HEK293 (cell line): ENCODE measurements around the gene LPP.
A peak's percentile ranks its signal among the peaks of the same experiment; 100 is the strongest.

Experiments used
- CTCF ChIA-PET: fragments of 350-600 bp; formaldehyde crosslinking; extraction: SDS; loops from one replicate; lab custom pipeline; 2021; ENCODE audit warnings: antibody characterized with exemption; lab: Yijun Ruan, JAX
- POLR2A ChIA-PET: fragments of 300-600 bp; formaldehyde crosslinking; extraction: SDS; loops from one replicate; lab custom pipeline; 2020; ENCODE audit warnings: antibody characterized with exemption, inconsistent platforms; lab: Yijun Ruan, JAX
- H3K27ac ChIP-seq: fragments of 200-500 bp; sonication (Bioruptor generic); 2 replicates; pipeline ENCODE4 v1.5.1; 2014; ENCODE audit warnings: low read depth, low read length, control low read depth, inconsistent platforms; ENCODE audit errors: extremely low read depth
- H3K36me3 ChIP-seq, 2 experiments: fragments of 200-500 bp in 1 of 2; sonication (Bioruptor generic) in 1 of 2; 1 replicate in 1 of 2; 2 replicates in 1 of 2; pipeline ENCODE4 v1.5.1; 2014 to 2017; ENCODE audit warnings: inconsistent platforms in 2 of 2, low read length in 2 of 2; ENCODE audit not compliant: control insufficient read depth in 2 of 2, insufficient read depth in 1 of 2
- H3K4me1 ChIP-seq: fragments of 200-500 bp; sonication (Bioruptor generic); 2 replicates; pipeline ENCODE4 v1.5.1; 2014; ENCODE audit warnings: mild to moderate bottlenecking, low read length, inconsistent platforms; ENCODE audit not compliant: control insufficient read depth, insufficient read depth
- H3K4me3 ChIP-seq: 2 replicates; pipeline ENCODE4 v1.5.1; 2011; ENCODE audit warnings: low read depth, mild to moderate bottlenecking, control low read depth, low read length, moderate library complexity
- H3K9me3 ChIP-seq: fragments of 200-500 bp; sonication (Bioruptor generic); 2 replicates; pipeline ENCODE4 v1.5.1; 2014; ENCODE audit warnings: low read depth, low read length, inconsistent platforms; ENCODE audit not compliant: control insufficient read depth, insufficient read depth
- PRDM1 ChIP-seq: fragments of 450-650 bp; formaldehyde crosslinking; IDR thresholded peaks from 2 replicates; pipeline ENCODE4; 2016; ENCODE audit warnings: missing biosample characterization, missing genetic modification characterization
- SP7 ChIP-seq: fragments of 450-650 bp; formaldehyde crosslinking; IDR thresholded peaks from 2 replicates; pipeline ENCODE4 v1.5.1; 2016; ENCODE audit warnings: missing biosample characterization, missing genetic modification characterization
- ZBTB48 ChIP-seq: fragments of 450-650 bp; formaldehyde crosslinking; IDR thresholded peaks from 2 replicates; pipeline ENCODE4 v1.5.1; 2016; ENCODE audit warnings: missing biosample characterization, missing genetic modification characterization
- ZNF10 ChIP-seq: fragments of 450-650 bp; formaldehyde crosslinking; IDR thresholded peaks from 2 replicates; pipeline ENCODE4 v1.5.1; 2017; ENCODE audit warnings: missing biosample characterization, missing genetic modification characterization
- ZNF202 ChIP-seq: fragments of 450-650 bp; formaldehyde crosslinking; IDR thresholded peaks from 2 replicates; pipeline ENCODE4 v1.5.1; 2016; ENCODE audit warnings: missing biosample characterization, missing genetic modification characterization, borderline replicate concordance
- ZNF292 ChIP-seq: fragments of 450-650 bp; formaldehyde crosslinking; IDR thresholded peaks from 2 replicates; pipeline ENCODE4 v1.5.1; 2016; ENCODE audit warnings: low read depth, missing biosample characterization, missing genetic modification characterization, borderline replicate concordance
- ZNF324 ChIP-seq: fragments of 450-650 bp; formaldehyde crosslinking; IDR thresholded peaks from 2 replicates; pipeline ENCODE4 v1.5.1; 2016; ENCODE audit warnings: missing biosample characterization, missing genetic modification characterization
- ZNF335 ChIP-seq: fragments of 450-650 bp; formaldehyde crosslinking; conservative IDR thresholded peaks from 2 replicates; pipeline ENCODE4 v1.5.1; 2016; ENCODE audit warnings: missing biosample characterization, missing genetic modification characterization
- ZNF366 ChIP-seq: fragments of 450-650 bp; formaldehyde crosslinking; conservative IDR thresholded peaks from 2 replicates; pipeline ENCODE4 v1.5.1; 2016; ENCODE audit warnings: missing biosample characterization, missing genetic modification characterization
- ZNF398 ChIP-seq: fragments of 450-650 bp; formaldehyde crosslinking; IDR thresholded peaks from 2 replicates; pipeline ENCODE4 v1.5.1; 2017; ENCODE audit warnings: missing biosample characterization, missing genetic modification characterization
- ZNF561 ChIP-seq: fragments of 450-650 bp; IDR thresholded peaks from 2 replicates; pipeline ENCODE4 v1.5.1; 2018; ENCODE audit warnings: missing biosample characterization, missing genetic modification characterization, borderline replicate concordance
- ZNF596 ChIP-seq: fragments of 450-650 bp; IDR thresholded peaks from 2 replicates; pipeline ENCODE4 v1.5.0; 2018; ENCODE audit warnings: missing biosample characterization, mild to moderate bottlenecking, missing genetic modification characterization, moderate library complexity
- ZNF610 ChIP-seq: fragments of 450-650 bp; formaldehyde crosslinking; IDR thresholded peaks from 2 replicates; pipeline ENCODE4 v1.5.1; 2016; ENCODE audit warnings: missing biosample characterization, missing genetic modification characterization, borderline replicate concordance
- ZNF624 ChIP-seq: fragments of 450-650 bp; formaldehyde crosslinking; IDR thresholded peaks from 2 replicates; pipeline ENCODE4 v1.5.1; 2017; ENCODE audit warnings: missing biosample characterization, missing genetic modification characterization
- ZNF629 ChIP-seq: fragments of 450-650 bp; formaldehyde crosslinking; IDR thresholded peaks from 2 replicates; pipeline ENCODE4 v1.5.1; 2017; ENCODE audit warnings: missing biosample characterization, missing genetic modification characterization
- TF ChIP-seq, protein P1 (sequence below): fragments of 450-650 bp; formaldehyde crosslinking; IDR thresholded peaks from 2 replicates; pipeline ENCODE4 v1.5.1; 2016; ENCODE audit warnings: missing biosample characterization, missing genetic modification characterization, borderline replicate concordance
- TF ChIP-seq, protein P2 (sequence below): IDR thresholded peaks from 2 replicates; pipeline ENCODE4 v1.6.1; 2011; ENCODE audit warnings: mild to moderate bottlenecking, low read depth, low read length, borderline replicate concordance
- TF ChIP-seq, protein P3 (sequence below): fragments of 450-650 bp; formaldehyde crosslinking; IDR thresholded peaks from 2 replicates; pipeline ENCODE4 v1.5.1; 2016; ENCODE audit warnings: missing biosample characterization, missing genetic modification characterization

Gene LPP

GRCh38 chr3:188262488-188262887 is 108.5 kb downstream of the LPP start:
- H3K36me3 ChIP-seq = no peaks in the 10 kb centered on the region
- CTCF ChIA-PET = interaction anchor here (0.6 kb wide), 1 partner anchor 13 kb away, joined by 3 read pairs; no protein-coding TSS in a partner anchor
- H3K4me1 ChIP-seq = peaks cover 6% of the 10 kb centered on the region; the same call in 1 of the 2 replicates
- H3K4me3 ChIP-seq = no peak overlapping the region
- POLR2A ChIA-PET = no interaction called here
- H3K27ac ChIP-seq = no peak overlapping the region
- TF ChIP-seq ZNF596 (tag by site-specific recombination) (peak; percentile 91), ZNF610 (tag by site-specific recombination) (no peak)
- H3K9me3 ChIP-seq = no peaks in the 10 kb centered on the region

- Histone ChIP-seq H3K9me3 (no peaks in the 10 kb centered on the region), H3K36me3 (no peaks in the 10 kb centered on the region), H3K27ac (no peak overlapping the region), H3K4me1 (peaks cover 6% of the 10 kb centered on the region; the same call in 1 of the 2 replicates), H3K4me3 (no peak overlapping the region)
- ChIA-PET CTCF (interaction anchor here (0.6 kb wide), 1 partner anchor 13 kb away, joined by 3 read pairs; no protein-coding TSS in a partner anchor), POLR2A (no interaction called here)
- TF ChIP-seq, protein P1, sequence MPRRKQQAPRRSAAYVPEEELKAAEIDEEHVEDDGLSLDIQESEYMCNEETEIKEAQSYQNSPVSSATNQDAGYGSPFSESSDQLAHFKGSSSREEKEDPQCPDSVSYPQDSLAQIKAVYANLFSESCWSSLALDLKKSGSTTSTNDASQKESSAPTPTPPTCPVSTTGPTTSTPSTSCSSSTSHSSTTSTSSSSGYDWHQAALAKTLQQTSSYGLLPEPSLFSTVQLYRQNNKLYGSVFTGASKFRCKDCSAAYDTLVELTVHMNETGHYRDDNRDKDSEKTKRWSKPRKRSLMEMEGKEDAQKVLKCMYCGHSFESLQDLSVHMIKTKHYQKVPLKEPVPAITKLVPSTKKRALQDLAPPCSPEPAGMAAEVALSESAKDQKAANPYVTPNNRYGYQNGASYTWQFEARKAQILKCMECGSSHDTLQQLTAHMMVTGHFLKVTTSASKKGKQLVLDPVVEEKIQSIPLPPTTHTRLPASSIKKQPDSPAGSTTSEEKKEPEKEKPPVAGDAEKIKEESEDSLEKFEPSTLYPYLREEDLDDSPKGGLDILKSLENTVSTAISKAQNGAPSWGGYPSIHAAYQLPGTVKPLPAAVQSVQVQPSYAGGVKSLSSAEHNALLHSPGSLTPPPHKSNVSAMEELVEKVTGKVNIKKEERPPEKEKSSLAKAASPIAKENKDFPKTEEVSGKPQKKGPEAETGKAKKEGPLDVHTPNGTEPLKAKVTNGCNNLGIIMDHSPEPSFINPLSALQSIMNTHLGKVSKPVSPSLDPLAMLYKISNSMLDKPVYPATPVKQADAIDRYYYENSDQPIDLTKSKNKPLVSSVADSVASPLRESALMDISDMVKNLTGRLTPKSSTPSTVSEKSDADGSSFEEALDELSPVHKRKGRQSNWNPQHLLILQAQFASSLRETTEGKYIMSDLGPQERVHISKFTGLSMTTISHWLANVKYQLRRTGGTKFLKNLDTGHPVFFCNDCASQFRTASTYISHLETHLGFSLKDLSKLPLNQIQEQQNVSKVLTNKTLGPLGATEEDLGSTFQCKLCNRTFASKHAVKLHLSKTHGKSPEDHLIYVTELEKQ (tag by site-specific recombination) = no peak
- TF ChIP-seq ZNF324 (tag by site-specific recombination) (no peak), SP7 (peak; percentile 95), ZNF10 (tag by site-specific recombination) (no peak), ZNF292 (tag by site-specific recombination) (no peak), ZBTB48 (tag by site-specific recombination) (no peak), ZNF561 (no peak), ZNF202 (tag by site-specific recombination) (no peak), ZNF629 (tag by site-specific recombination) (0 out of 2 replicates have a peak, but pooled peaks have one; percentile 18), ZNF335 (tag by site-specific recombination) (no peak)
- TF ChIP-seq, protein P2, sequence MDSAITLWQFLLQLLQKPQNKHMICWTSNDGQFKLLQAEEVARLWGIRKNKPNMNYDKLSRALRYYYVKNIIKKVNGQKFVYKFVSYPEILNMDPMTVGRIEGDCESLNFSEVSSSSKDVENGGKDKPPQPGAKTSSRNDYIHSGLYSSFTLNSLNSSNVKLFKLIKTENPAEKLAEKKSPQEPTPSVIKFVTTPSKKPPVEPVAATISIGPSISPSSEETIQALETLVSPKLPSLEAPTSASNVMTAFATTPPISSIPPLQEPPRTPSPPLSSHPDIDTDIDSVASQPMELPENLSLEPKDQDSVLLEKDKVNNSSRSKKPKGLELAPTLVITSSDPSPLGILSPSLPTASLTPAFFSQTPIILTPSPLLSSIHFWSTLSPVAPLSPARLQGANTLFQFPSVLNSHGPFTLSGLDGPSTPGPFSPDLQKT = no peak
Measured at GRCh38 chr3:188262913-188263683, 109.1 kb downstream of the LPP start.

GRCh38 chr3:188264226-188265207 is 110.6 kb downstream of the LPP start:
- POLR2A ChIA-PET = no interaction called here
- Histone ChIP-seq H3K9me3 (no peaks in the 10 kb centered on the region), H3K4me3 (no peak overlapping the region), H3K4me1 (peaks cover 6% of the 10 kb centered on the region; the same call in 1 of the 2 replicates), H3K27ac (no peak overlapping the region)
- TF ChIP-seq ZNF366 (tag by site-specific recombination) = peak; percentile 27; the same call in 1 of the 2 replicates
- peak; percentile 41; the same call in 1 of the 2 replicates for TF ChIP-seq SP7
- TF ChIP-seq ZNF629 (tag by site-specific recombination) = peak; percentile 70
- peak; percentile 63; the same call in 1 of the 2 replicates for TF ChIP-seq PRDM1 (tag by site-specific recombination)
- TF ChIP-seq ZNF624 = no peak
- peak; percentile 49; the same call in 1 of the 2 replicates for TF ChIP-seq ZNF596 (tag by site-specific recombination)
- no peak for TF ChIP-seq ZNF398 (tag by site-specific recombination)
- TF ChIP-seq, protein P3, sequence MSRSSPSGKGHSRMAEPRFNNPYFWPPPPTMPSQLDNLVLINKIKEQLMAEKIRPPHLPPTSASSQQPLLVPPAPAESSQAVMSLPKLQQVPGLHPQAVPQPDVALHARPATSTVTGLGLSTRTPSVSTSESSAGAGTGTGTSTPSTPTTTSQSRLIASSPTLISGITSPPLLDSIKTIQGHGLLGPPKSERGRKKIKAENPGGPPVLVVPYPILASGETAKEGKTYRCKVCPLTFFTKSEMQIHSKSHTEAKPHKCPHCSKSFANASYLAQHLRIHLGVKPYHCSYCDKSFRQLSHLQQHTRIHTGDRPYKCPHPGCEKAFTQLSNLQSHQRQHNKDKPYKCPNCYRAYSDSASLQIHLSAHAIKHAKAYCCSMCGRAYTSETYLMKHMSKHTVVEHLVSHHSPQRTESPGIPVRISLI (tag by site-specific recombination) = peak; percentile 36; the same call in 1 of the 2 replicates
- TF ChIP-seq, all 188 proteins: peak for 6
- CTCF ChIA-PET = interaction anchor here (0.6 to 1.0 kb wide), 2 partner anchors 524 to 1457 kb away, joined by 3 to 6 read pairs; no protein-coding TSS in a partner anchor
- H3K36me3 ChIP-seq = no peaks in the 10 kb centered on the region
